Lung (tissue), 12 donors: ENCODE data around the gene IQGAP2. TPM values are rescaled to one million over a fixed set of nuclear protein-coding genes. Genes with fewer than 3 reads are reported as not detected.

Experiments
- ATAC-seq: fragments of 200-7000 bp; cut with Tn5 transposase; one replicate; pipeline ENCODE4 v1.9.1; 2020; ENCODE audit warnings: moderate number of reproducible peaks; ENCODE audit not compliant: insufficient read depth, low FRiP score
- DNase-seq, 3 donors: peaks; one replicate each; pipeline ENCODE4 v3.0.0-alpha.2; 2013 to 2017
- H3K27ac ChIP-seq, 2 donors: one replicate each; pipeline ENCODE4 v1.5.1; 2013; ENCODE audit warnings: mild to moderate bottlenecking in 2 of 2, moderate library complexity in 2 of 2, control low read depth in 1 of 2, inconsistent platforms in 1 of 2, low read depth in 1 of 2, low read length in 1 of 2
- H3K27me3 ChIP-seq, 3 donors: one replicate each; pipeline ENCODE4 v1.5.1; 2013; ENCODE audit warnings: low read length in 2 of 3; ENCODE audit not compliant: control insufficient read depth in 3 of 3, insufficient read depth in 3 of 3
- H3K36me3 ChIP-seq, 4 donors: one replicate each; pipeline ENCODE4 v1.5.1; 2013; ENCODE audit warnings: low read length in 4 of 4, mild to moderate bottlenecking in 1 of 4, moderate library complexity in 1 of 4; ENCODE audit not compliant: control insufficient read depth in 4 of 4, insufficient read depth in 4 of 4
- H3K4me1 ChIP-seq, 5 donors: one replicate each; pipeline ENCODE4 v1.5.1; 2013; ENCODE audit warnings: low read length in 5 of 5, mild to moderate bottlenecking in 2 of 5, moderate library complexity in 1 of 5; ENCODE audit not compliant: control insufficient read depth in 5 of 5, insufficient read depth in 5 of 5
- H3K4me3 ChIP-seq: one replicate; pipeline ENCODE4 v1.5.1; 2013; ENCODE audit warnings: mild to moderate bottlenecking, control low read depth, moderate library complexity
- H3K9ac ChIP-seq, 2 donors: one replicate each; pipeline ENCODE4 v1.5.1; 2013; ENCODE audit warnings: low read length in 2 of 2, control low read depth in 1 of 2; ENCODE audit not compliant: insufficient read depth in 1 of 2
- H3K9me3 ChIP-seq, 4 donors: one replicate each; pipeline ENCODE4 v1.5.1; 2013; ENCODE audit warnings: low read length in 3 of 4, mild to moderate bottlenecking in 1 of 4, moderate library complexity in 1 of 4; ENCODE audit not compliant: control insufficient read depth in 4 of 4, insufficient read depth in 3 of 4
- WGBS, 2 donors: extraction: QIAGEN DNeasy Blood & Tissue Kit; methylation state at CpG; one replicate each; pipeline ENCODE4 v1.1.7; 2013; 5-methylcytosine and 5-hydroxymethylcytosine counted together
- polyA plus RNA-seq, 2 donors: library from polyadenylated mRNA; stranded (reverse); fragments of 200-250 nt; gene quantifications; one replicate each; pipeline ENCODE4 v1.2.1, GENCODE V29; 2013
- total RNA-seq, 2 donors: library from RNA; depleted of rRNA in 1 of 2; stranded (reverse); fragments of >200 nt in 1 of 2; gene quantifications; one replicate each; pipeline ENCODE4 v1.2.1, GENCODE V29; 2014 to 2021
- TF ChIP-seq, protein P1 (sequence below): IDR thresholded peaks from 2 replicates; pipeline ENCODE4 v1.5.1; 2012; ENCODE audit warnings: mild to moderate bottlenecking; ENCODE audit errors: control extremely low read depth, extremely low read depth
- donor health status: control.
- donor health status: control.
- donor health status: Bipolar disorder and iron deficiency.
- donor health status: healthy.
- donor health status: DM: yes; HTN: yes; CAD: no.

IQGAP2 gene
- total and polyA plus RNA-seq, 4 donors = 6.0 to 33.6 (median 13.7) TPM

GRCh38 chr5:76451031-76451701, 48.1 kb downstream of the IQGAP2 start:
- 45 to 66% methylated on average over 6 of the region's 6 CpGs for WGBS, 2 donors
- no peak overlapping the region for H3K27ac ChIP-seq
- no peaks in the 10 kb centered on the region for H3K27me3 ChIP-seq
- peaks cover 0 to 10% (median 3%) of the 10 kb centered on the region in 5 donors for H3K4me1 ChIP-seq
- TF ChIP-seq, protein P1, sequence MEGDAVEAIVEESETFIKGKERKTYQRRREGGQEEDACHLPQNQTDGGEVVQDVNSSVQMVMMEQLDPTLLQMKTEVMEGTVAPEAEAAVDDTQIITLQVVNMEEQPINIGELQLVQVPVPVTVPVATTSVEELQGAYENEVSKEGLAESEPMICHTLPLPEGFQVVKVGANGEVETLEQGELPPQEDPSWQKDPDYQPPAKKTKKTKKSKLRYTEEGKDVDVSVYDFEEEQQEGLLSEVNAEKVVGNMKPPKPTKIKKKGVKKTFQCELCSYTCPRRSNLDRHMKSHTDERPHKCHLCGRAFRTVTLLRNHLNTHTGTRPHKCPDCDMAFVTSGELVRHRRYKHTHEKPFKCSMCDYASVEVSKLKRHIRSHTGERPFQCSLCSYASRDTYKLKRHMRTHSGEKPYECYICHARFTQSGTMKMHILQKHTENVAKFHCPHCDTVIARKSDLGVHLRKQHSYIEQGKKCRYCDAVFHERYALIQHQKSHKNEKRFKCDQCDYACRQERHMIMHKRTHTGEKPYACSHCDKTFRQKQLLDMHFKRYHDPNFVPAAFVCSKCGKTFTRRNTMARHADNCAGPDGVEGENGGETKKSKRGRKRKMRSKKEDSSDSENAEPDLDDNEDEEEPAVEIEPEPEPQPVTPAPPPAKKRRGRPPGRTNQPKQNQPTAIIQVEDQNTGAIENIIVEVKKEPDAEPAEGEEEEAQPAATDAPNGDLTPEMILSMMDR = no peak
- H3K9ac ChIP-seq = no peak overlapping the region
- no peaks in the 10 kb centered on the region for H3K36me3 ChIP-seq
- no peak for DNase-seq
- no peaks in the 10 kb centered on the region for H3K9me3 ChIP-seq
- no peak overlapping the region for H3K4me3 ChIP-seq
- no peak for ATAC-seq

DNA sequence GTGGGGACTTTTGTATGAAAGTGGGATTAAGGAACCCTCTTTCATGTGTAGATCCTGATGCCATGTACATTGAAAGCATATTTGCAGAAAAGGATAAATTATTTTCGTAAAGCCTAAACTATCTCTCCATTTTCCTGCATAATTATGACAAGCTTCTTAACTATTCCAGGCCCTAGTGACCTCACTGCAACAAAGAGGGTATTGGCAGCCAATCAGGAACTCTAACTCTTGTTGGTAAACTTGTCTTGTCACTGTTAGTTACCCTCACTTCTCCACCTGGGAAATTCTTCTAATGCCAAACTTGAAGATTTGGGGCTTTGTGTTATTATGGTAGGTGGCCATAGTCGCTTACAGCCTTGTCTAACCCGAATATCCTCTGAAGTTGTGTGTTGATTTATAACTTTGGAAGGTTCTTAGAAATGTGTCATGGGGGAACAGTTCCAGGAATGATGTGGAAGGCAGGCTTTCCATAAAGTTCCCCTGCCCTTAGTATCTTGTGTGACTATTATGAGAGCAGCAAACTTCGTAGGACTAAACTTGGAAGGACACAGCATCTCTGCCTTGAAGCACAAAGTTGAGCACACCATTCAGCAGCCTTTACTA, 52.5 kb downstream of the IQGAP2 start:
- H3K36me3 ChIP-seq = no peaks in the 10 kb centered on the region
- H3K27me3 ChIP-seq = no peaks in the 10 kb centered on the region
- DNase-seq (no peak), ATAC-seq (no peak)
- H3K9me3 ChIP-seq = no peaks in the 10 kb centered on the region
- no peak overlapping the region for H3K9ac ChIP-seq
- peaks cover 0 to 12% (median under 1%) of the 10 kb centered on the region in 5 donors for H3K4me1 ChIP-seq
- H3K27ac ChIP-seq = no peak overlapping the region
- TF ChIP-seq, protein P1 = no peak
- H3K4me3 ChIP-seq = no peak overlapping the region
- 55 to 67% methylated on average over 4 of the region's 4 CpGs for WGBS, 2 donors

GRCh38 chr5:76456258-76456657, 53.2 kb downstream of the IQGAP2 start:
- no peak overlapping the region for H3K9ac ChIP-seq
- H3K4me3 ChIP-seq = no peak overlapping the region
- H3K36me3 ChIP-seq = no peaks in the 10 kb centered on the region
- no peaks in the 10 kb centered on the region for H3K9me3 ChIP-seq
- H3K27ac ChIP-seq = no peak overlapping the region
- 58% methylated on average over 4 of the region's 4 CpGs for WGBS, 2 donors
- H3K4me1 ChIP-seq = peaks cover 0 to 12% (median 0%) of the 10 kb centered on the region in 5 donors
- H3K27me3 ChIP-seq = no peaks in the 10 kb centered on the region
- TF ChIP-seq, protein P1 = no peak
- ATAC-seq (no peak), DNase-seq (no peak)
